HG02759 (cell line): ENCODE results near the gene COX19.
"Not testable (repeated sequence)": the region's sequence is repeated elsewhere in the genome, so short reads cannot be mapped to it uniquely, and the experiment has no call there.

Experiments
- ATAC-seq: cut with Tn5 transposase; IDR thresholded peaks from one replicate; pipeline ENCODE4 v1.9.1; 2021; ENCODE audit warnings: mild to moderate bottlenecking, moderate library complexity; ENCODE audit not compliant: unreplicated experiment

The COX19 gene

GRCh38 chr7:963236-964078 lies 11.9 kb downstream of the COX19 start:
- ATAC-seq: no peak

DNA sequence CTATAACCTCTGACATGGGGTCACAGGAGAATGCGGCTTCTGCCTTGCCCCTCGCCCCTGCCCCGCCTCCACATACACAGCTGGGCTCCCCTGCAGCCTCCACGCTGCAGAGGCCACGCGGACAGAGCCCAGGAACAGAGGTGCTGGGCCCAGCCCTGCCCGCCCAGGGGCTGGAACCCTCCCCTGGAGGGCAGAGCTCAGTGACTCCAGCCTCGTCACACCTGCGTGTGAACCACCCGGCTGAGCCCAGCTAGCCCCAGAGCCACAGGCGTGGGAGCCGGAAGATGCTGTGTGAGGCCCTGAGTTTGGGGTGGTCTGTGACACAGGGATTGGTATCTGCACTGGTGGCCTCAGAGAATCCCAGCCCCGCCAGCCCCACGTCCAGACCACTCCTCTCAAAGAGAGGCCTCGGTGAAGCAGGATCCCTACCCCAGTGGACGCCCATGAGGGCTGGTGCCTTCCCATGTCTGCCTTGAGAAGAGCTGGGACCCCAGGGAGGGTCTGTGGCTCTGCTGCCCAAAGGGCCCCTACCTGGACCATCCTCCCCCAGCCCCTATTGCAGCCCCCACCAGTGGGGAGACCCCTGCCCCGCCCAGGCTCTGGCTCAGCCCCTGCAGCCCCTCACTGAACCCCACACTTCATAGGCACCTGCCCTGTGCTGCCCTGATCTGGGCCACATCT lies 12.8 kb downstream of the COX19 start:
- ATAC-seq: no peak

GRCh38 chr7:961546-962400 lies 13.6 kb downstream of the COX19 start:
- no peak for ATAC-seq

GRCh38 chr7:960972-961371 lies 14.4 kb downstream of the COX19 start:
- not testable (repeated sequence) for ATAC-seq

DNA sequence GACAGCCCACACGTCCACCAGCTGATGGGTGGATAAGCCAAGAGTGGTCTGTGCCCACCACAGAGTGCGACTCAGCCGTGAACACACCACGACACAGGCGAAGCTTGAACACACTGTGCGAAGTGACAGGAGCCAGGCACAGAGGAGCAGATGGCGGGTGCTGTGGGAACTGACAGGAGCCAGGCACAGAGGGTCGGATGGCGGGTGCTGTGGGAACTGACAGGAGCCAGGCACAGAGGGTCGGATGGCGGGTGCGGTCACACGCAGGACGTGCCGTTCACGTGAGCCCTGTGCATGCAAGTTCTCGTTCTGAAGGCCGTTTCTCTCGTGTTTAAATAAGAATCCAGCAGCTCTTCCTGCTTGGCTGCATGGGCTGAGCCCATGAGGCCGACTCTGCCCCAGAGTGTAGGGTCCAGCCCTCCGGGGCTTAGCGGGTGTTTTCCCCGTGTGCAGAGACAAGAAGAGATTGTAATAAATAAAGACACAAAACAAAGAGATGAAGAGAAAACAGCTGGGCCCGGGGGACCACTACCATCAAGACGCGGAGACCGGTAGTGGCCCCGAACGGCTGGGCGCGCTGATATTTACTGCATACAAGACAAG lies 15.0 kb downstream of the COX19 start:
- ATAC-seq: no peak

DNA sequence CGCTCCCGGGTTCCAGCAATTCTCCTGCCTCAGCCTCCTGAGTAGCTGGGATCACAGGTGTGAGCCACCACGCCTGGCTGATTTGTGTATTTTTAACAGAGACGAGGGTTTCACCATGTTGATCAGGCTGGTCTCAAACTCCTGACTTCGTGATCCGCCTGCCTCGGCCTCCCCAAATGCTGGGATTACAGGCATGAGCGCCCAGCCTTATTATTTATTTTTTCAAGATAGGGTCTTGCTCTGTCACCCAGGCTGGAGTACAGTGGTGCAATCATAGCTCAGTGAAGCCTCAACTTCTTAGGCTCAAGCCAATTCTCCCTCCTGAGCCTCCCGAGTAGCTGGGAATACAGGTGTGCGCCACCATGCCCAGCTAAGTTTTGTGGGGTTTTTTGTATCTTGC lies 15.6 kb downstream of the COX19 start:
- ATAC-seq: not testable (repeated sequence)

DNA sequence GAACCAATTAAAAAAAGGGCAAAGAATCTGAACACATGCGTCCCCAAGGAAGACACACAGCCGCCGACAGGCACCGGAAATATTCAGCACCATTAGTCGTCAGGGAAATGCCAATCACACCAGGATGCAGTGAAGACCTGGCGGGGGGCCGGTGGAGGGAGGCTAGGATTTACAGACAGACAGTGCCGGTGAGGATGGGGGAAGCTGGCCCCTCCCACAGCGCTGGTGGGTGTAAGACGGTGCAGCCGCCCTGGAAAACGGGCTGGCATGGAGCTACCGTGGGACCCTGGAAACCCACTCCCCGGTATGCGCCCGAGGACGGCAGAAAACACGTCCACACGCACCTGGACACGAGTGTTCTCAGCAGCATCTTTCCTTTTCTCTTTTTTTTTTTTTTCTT lies 16.1 kb downstream of the COX19 start:
- ATAC-seq: no peak

DNA sequence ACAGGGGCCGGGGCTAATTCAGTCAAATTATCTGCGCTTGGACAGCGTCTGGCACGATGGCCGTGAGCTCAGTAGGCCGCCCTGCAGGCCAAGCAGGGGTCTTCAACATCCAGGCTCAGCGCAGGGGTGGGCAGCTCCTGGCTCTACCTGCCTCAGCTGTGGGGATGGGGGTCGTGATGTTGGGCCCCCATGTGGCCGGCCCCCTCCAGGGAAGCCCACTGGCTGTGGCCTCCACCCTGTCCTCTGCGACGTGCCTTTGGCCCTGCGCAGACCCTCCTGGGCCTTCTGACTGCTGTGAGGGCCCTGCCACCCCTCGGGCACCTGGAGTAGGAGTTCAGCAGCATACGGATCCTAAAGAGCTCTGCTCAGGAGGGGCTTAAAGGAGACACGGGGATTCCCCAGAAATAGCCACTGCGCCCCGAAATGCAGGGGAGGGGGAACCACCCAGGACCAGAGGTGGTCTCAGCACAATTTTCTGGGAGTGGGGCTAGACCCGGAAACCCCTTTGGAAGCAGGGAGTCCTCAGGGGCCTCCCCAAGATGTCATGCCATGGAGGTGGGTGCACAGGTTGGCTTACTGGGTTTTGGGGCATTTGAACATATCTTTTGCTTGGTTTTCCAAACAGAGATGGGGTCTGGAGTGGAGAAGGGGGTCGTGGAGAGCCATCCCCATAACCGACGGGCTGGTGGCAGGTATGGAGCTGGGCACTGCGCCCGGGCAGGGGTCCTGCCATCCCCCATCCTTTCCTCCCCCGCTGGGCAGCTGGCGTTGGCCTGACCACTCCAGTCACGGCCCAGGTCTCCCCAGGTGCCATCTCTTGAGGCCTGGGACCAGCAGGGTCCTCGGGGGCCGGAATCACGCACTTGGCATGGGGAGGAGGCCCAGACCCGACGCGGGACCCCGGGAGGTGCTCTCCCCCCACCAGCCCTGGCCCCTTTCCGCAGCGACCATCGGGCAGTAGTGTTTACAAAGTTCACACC lies 16.8 kb downstream of the COX19 start:
- ATAC-seq: no peak

GRCh38 chr7:957418-958220 lies 17.7 kb downstream of the COX19 start:
- no peak for ATAC-seq

- ATAC-seq: no peak
Observed at GRCh38 chr7:956031-956430, 19.3 kb downstream of the COX19 start.

DNA sequence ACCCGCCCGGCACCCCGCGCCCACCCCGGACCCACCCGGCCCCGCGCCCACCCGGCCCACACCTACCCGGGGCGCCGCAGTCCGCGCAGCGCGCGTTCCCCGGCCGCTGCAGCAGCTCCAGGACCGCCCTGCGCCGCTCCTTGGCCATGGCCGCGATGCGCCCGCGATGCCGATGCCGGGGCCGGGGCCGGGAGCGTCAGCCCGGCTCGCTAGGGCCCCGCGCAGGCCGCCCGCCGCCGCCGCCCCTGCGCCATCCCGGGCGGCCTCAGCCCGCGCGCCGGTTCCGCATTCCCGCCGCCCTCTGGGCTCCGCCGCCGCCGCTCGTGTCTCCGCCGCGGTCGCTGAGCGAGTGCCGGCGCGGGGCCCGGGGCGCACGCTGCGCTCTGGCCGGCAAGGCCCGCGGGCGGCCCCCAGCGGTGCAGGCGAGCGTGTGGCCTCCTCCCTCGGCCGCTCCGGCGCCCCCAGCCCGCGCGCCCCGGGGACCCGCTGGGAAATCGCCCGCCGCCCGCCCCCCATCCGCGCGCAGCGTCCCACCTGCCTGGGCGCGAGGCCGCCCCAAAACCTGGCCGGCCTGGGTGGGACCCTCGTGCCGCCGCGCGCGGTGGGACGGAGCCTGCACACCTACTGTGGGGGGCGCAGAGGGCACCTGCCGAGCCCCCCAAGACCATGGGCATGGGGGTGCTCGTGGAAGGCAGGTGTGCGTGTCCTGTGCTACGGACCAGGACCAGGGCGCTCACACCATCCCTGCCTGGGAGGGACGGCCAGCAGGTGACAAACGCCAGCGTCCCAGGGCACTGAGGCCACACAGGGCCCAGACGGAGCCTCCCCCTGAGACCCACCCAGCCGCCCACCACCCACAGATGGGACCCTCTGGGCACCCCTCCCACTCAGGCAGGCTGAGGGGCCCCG lies 20.8 kb downstream of the COX19 start, which contains the start of gene ADAP1:
Gene ADAP1, minus strand, starts transcription at position 351 of the 909 bp plus-strand sequence. Its CDS starts 203 bp downstream, at position 148.
- peak; percentile 59 for ATAC-seq

GRCh38 chr7:953547-954327 lies 21.6 kb downstream of the COX19 start:
- ATAC-seq: peak; percentile 27

- no peak for ATAC-seq
Observed at GRCh38 chr7:952548-953441, 22.6 kb downstream of the COX19 start.

DNA sequence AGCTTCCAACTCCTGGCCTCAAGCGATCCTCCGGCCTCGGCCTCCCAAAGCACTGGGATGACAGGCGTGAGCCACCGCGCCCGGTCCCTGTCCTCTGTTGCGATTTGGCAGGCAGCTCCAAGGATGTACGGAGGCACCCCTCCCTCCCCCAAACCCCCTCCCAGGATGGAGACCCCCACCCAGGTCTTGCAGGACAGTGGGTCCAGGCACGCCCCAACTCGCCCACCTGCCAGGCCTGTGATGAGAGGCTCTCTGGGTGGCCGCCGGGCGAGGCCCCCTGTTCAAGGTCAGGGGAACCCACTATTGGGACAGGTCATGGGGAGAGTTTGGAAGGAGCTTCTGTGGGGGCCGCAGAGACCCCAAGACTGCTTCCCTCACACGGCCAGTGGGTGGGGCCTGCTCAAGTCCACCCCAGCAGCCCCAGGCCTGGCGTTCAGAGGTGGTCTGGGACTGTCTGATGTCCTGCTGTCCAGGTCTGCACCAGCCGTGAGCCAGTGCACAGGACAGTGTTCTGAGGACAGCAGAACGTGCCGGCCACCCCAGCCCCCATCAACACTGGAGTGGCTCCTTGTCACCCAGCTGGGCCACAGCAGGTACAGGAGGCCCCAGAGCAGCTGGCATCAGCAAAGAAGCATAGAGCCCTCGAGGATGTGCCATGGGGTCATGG lies 23.3 kb downstream of the COX19 start:
- ATAC-seq: no peak
